HepG2 (cell line): ENCODE results near the gene UBTD1. TPM values are rescaled to one million over a fixed set of nuclear protein-coding genes. Genes with fewer than 3 reads are reported as not detected.

Source experiments
- ATF3 ChIP-seq: sonication (generic); formaldehyde crosslinking; IDR thresholded peaks from 2 replicates; pipeline ENCODE4 v1.4.0; 2020; ENCODE audit warnings: missing genetic modification reagents
- BCLAF1 ChIP-seq: fragments of 450-650 bp; IDR thresholded peaks from 2 replicates; pipeline ENCODE4 v1.6.1; 2017; ENCODE audit warnings: mild to moderate bottlenecking
- NFKBIZ ChIP-seq: IDR thresholded peaks from 2 replicates; pipeline ENCODE4 v1.6.1; 2018; ENCODE audit warnings: missing genetic modification reagents, missing compliant biosample characterization
- RNF2 ChIP-seq: fragments of 450-650 bp; conservative IDR thresholded peaks from 2 replicates; pipeline ENCODE4 v1.6.1; 2016; ENCODE audit warnings: low read depth
- SIN3B ChIP-seq: fragments of 150-350 bp; IDR thresholded peaks from 2 replicates; pipeline ENCODE4 v1.6.1; 2014; ENCODE audit warnings: low read length
- SMYD3 ChIP-seq: sonication (generic); formaldehyde crosslinking; IDR thresholded peaks from 2 replicates; pipeline ENCODE4 v1.8.1; 2023; ENCODE audit warnings: mild to moderate bottlenecking, missing genetic modification reagents
- SNAI1 ChIP-seq: sonication (generic); formaldehyde crosslinking; IDR thresholded peaks from 2 replicates; pipeline ENCODE4 v1.5.0; 2020; ENCODE audit warnings: mild to moderate bottlenecking, missing genetic modification reagents, borderline replicate concordance
- ZBTB3 ChIP-seq: sonication (generic); formaldehyde crosslinking; IDR thresholded peaks from 2 replicates; pipeline ENCODE4 v1.4.0; 2020; ENCODE audit warnings: low read depth, mild to moderate bottlenecking, moderate library complexity, missing genetic modification reagents, borderline replicate concordance
- ZFP36L1 ChIP-seq: sonication (generic); formaldehyde crosslinking; IDR thresholded peaks from 2 replicates; pipeline ENCODE4 v1.8.0; 2022; ENCODE audit warnings: mild to moderate bottlenecking, missing genetic modification reagents, moderate library complexity
- ZFP82 ChIP-seq: sonication (generic); formaldehyde crosslinking; IDR thresholded peaks from 2 replicates; pipeline ENCODE4 v1.5.1; 2020; ENCODE audit warnings: mild to moderate bottlenecking, missing genetic modification reagents, borderline replicate concordance
- ZNF30 ChIP-seq: sonication (generic); formaldehyde crosslinking; IDR thresholded peaks from 2 replicates; pipeline ENCODE4 v1.5.0; 2020; ENCODE audit warnings: mild to moderate bottlenecking, missing genetic modification reagents
- ZNF556 ChIP-seq: sonication (generic); formaldehyde crosslinking; IDR thresholded peaks from 2 replicates; pipeline ENCODE4 v1.4.0; 2020; ENCODE audit warnings: mild to moderate bottlenecking, missing genetic modification reagents, borderline replicate concordance
- ZNF572 ChIP-seq: sonication (generic); formaldehyde crosslinking; IDR thresholded peaks from 2 replicates; pipeline ENCODE4 v1.5.1; 2020; ENCODE audit warnings: mild to moderate bottlenecking, missing genetic modification reagents
- ZUFSP ChIP-seq: sonication (generic); formaldehyde crosslinking; IDR thresholded peaks from 2 replicates; pipeline ENCODE4 v1.9.0; 2021; ENCODE audit warnings: missing genetic modification reagents, mild to moderate bottlenecking, borderline replicate concordance
- polyA plus RNA-seq, 8 experiments: library from polyadenylated mRNA; depleted of rRNA in 3 of 8; stranded (reverse) in 7 of 8; unstranded in 1 of 8; fragments of >200 nt; fragmentation: Illumina TruSeq in 4 of 8; extraction: Trizol in 4 of 8; gene quantifications; 2 replicates each; pipeline versions ENCODE4 v1.2.1 to v1.2.3, GENCODE V29; 2011 to 2016; ENCODE audit warnings: low read depth in 4 of 8, missing spikeins in 1 of 8, mixed read lengths in 1 of 8; ENCODE audit not compliant: insufficient read depth in 1 of 8
- total RNA-seq, 5 experiments: library from RNA; depleted of rRNA; stranded (reverse); fragments of >200 nt; fragmentation: Illumina TruSeq; extraction: Trizol; gene quantifications; 2 replicates each; pipeline ENCODE4 v1.2.3, GENCODE V29; 2016; ENCODE audit warnings: low read depth in 1 of 5
- TF ChIP-seq, protein P1 (sequence below): sonication (generic); formaldehyde crosslinking; IDR thresholded peaks from 2 replicates; pipeline ENCODE4 v1.8.0; 2022; ENCODE audit warnings: missing genetic modification reagents, mild to moderate bottlenecking, moderate library complexity, borderline replicate concordance
- TF ChIP-seq, protein P2 (sequence below): sonication (generic); formaldehyde crosslinking; IDR thresholded peaks from 2 replicates; pipeline ENCODE4 v1.5.0; 2020; ENCODE audit warnings: mild to moderate bottlenecking, missing genetic modification reagents
- TF ChIP-seq, protein P3 (sequence below): fragments of 450-650 bp; IDR thresholded peaks from 2 replicates; pipeline ENCODE4 v1.6.1; 2017

UBTD1 gene
- total and polyA plus RNA-seq, 2 of the 13 experiments (the other 11 are each of a cell fraction or from before 2014, with no cell fraction given): 7.9 to 10.0 TPM

- TF ChIP-seq ZBTB3 (no peak), SIN3B (no peak), ZFP82 (CRISPR knock-in tag) (no peak), SMYD3 (CRISPR knock-in tag) (peak; percentile 84; the same call in 1 of the 2 replicates), ZFP36L1 (CRISPR knock-in tag) (0 out of 2 replicates have a peak, but pooled peaks have one; percentile 28), ZNF572 (CRISPR knock-in tag) (0 out of 2 replicates have a peak, but pooled peaks have one; percentile 73), ZNF556 (no peak), ZNF30 (CRISPR knock-in tag) (0 out of 2 replicates have a peak, but pooled peaks have one; percentile 16), BCLAF1 (no peak), SNAI1 (no peak), RNF2 (0 out of 2 replicates have a peak, but pooled peaks have one; percentile 27), NFKBIZ (CRISPR knock-in tag) (no peak), ZUFSP (CRISPR knock-in tag) (no peak), ATF3 (no peak)
- TF ChIP-seq, protein P1, sequence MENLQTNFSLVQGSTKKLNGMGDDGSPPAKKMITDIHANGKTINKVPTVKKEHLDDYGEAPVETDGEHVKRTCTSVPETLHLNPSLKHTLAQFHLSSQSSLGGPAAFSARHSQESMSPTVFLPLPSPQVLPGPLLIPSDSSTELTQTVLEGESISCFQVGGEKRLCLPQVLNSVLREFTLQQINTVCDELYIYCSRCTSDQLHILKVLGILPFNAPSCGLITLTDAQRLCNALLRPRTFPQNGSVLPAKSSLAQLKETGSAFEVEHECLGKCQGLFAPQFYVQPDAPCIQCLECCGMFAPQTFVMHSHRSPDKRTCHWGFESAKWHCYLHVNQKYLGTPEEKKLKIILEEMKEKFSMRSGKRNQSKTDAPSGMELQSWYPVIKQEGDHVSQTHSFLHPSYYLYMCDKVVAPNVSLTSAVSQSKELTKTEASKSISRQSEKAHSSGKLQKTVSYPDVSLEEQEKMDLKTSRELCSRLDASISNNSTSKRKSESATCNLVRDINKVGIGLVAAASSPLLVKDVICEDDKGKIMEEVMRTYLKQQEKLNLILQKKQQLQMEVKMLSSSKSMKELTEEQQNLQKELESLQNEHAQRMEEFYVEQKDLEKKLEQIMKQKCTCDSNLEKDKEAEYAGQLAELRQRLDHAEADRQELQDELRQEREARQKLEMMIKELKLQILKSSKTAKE: no peak
- TF ChIP-seq, protein P2, sequence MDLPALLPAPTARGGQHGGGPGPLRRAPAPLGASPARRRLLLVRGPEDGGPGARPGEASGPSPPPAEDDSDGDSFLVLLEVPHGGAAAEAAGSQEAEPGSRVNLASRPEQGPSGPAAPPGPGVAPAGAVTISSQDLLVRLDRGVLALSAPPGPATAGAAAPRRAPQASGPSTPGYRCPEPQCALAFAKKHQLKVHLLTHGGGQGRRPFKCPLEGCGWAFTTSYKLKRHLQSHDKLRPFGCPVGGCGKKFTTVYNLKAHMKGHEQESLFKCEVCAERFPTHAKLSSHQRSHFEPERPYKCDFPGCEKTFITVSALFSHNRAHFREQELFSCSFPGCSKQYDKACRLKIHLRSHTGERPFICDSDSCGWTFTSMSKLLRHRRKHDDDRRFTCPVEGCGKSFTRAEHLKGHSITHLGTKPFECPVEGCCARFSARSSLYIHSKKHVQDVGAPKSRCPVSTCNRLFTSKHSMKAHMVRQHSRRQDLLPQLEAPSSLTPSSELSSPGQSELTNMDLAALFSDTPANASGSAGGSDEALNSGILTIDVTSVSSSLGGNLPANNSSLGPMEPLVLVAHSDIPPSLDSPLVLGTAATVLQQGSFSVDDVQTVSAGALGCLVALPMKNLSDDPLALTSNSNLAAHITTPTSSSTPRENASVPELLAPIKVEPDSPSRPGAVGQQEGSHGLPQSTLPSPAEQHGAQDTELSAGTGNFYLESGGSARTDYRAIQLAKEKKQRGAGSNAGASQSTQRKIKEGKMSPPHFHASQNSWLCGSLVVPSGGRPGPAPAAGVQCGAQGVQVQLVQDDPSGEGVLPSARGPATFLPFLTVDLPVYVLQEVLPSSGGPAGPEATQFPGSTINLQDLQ: no peak
- TF ChIP-seq, protein P3, sequence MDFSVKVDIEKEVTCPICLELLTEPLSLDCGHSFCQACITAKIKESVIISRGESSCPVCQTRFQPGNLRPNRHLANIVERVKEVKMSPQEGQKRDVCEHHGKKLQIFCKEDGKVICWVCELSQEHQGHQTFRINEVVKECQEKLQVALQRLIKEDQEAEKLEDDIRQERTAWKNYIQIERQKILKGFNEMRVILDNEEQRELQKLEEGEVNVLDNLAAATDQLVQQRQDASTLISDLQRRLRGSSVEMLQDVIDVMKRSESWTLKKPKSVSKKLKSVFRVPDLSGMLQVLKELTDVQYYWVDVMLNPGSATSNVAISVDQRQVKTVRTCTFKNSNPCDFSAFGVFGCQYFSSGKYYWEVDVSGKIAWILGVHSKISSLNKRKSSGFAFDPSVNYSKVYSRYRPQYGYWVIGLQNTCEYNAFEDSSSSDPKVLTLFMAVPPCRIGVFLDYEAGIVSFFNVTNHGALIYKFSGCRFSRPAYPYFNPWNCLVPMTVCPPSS: no peak
These were observed 86.2 kb downstream of the UBTD1 start (continued) for GRCh38 chr10:97584798-97585438.
